GM12891 (cell line): ENCODE results near the gene FOXD2.

ENCODE experiments used
- POLR2A ChIP-seq: IDR thresholded peaks from 2 replicates; pipeline ENCODE4 v1.6.1; 2011; ENCODE audit warnings: low read depth, low read length, control low read depth
- TAF1 ChIP-seq: IDR thresholded peaks from 2 replicates; pipeline ENCODE4 v1.6.1; 2011; ENCODE audit warnings: low read depth, low read length, control low read depth

- TF ChIP-seq TAF1, result no peak
- no peak for TF ChIP-seq POLR2A
These were observed 22.6 kb downstream of the FOXD2 start for GRCh38 chr1:47460456-47460855.
